HUDEP-2 (cell line): ENCODE measurements around the gene MAT1A.
"Not testable (repeated sequence)": the region's sequence is repeated elsewhere in the genome, so short reads cannot be mapped to it uniquely, and the experiment has no call there.

Experiments
- DNase-seq, 76 experiments: peaks; one replicate each; lab custom pipeline; 2025; ENCODE audit not compliant: unreplicated experiment in 76 of 76; lab: John Stamatoyannopoulos, UW

The MAT1A gene

DNA sequence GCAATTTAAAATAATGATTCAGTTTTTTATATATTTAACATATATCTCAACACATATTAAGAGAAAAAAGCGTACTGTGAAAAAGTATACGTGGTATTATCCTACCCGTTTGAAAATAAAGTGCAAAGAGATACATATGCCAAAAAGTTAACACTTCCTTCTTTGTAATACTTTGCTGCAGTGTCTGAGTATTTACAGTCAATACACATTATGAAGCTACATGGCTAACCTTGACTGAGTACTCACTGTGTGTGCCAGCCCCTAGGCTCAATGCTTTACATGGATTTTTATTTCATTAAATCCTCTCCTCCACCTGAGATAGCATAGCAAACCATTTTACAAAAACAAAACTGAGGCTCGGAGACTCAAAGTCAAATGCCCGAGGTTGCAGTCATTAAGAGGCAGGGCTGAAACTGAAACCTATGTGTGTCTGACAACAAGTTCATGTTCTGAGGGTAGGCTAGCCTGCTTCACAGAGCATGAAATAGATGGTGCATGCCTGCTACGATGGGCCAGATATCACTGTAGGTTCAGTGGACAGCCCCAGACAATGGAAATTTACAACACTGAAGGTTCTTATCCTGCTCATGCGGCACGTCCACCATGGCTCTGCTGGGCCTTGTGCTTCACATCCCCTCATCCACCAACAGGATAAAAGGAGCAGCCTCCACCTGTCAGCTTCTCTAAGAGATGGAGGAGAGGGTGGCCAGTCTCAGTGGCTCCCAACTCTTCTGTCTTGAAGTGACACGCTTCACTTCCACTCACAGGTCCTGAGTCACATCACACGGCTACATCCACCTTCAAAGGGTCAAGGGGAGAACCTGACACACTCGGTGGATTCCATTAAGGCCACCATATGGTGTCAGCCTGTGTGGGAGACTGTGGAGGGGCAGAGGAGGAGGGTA lies 54.9 kb downstream of the MAT1A start:
- not testable (repeated sequence) for DNase-seq

DNA sequence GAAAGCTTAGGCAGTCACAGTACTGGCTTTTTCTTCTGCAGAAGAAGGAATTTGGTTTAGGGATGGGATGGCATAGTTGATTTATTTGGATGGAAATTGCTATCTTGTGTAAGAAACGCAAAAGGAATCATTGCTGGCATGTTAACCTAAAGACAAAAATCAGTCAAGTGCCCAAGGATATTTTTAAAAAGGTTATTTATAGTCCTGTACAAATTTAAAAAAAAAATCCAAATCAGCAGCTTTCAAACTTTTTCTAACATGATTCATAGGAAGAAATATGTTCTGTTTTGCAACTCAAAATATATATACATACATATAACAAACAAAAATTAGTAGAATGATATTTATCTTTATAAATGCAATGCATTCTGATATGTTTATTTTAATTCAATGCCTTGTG lies 55.6 kb downstream of the MAT1A start:
- DNase-seq, result not testable (repeated sequence)

DNA sequence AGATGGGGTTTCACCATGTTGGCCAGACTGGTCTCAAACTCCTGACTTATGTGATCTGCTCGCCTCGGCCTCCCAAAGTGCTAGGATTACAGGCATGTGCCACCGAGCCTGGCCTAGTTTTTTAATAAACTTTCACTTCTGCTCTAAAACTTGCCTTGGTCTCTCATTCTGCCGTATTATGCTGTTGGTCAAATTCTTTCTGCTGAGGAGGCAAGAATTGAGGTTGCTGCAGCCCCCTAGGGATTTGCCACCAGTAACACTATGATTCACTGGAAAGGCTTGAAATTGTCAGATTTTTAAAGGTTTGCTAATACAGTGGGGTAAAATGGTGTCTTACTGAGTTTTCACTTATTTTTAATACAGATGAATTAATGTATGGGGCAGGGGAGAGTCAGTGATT lies 62.7 kb downstream of the MAT1A start:
- DNase-seq, result not testable (repeated sequence)

DNA sequence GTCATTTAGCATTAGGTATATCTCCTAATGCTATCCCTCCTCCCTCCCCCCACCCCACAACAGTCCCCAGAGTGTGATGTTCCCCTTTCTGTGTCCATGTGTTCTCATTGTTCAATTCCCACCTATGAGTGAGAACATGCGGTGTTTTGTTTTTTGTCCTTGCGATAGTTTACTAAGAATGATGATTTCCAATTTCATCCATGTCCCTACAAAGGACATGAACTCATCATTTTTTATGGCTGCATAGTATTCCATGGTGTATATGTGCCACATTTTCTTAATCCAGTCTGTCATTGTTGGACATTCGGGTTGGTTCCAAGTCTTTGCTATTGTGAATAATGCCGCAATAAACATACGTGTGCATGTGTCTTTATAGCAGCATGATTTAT lies 66.4 kb downstream of the MAT1A start:
- DNase-seq, result not testable (repeated sequence)
